CD4-positive, alpha-beta T cell (primary cell): ENCODE results near the gene CNOT2. TPM values are rescaled to one million over a fixed set of nuclear protein-coding genes. Genes with fewer than 3 reads are reported as not detected.

ENCODE experiments used
- ATAC-seq: fragments of 200-7000 bp; cut with Tn5 transposase; one replicate; pipeline ENCODE4 v1.10.0; 2022; ENCODE audit warnings: mild to moderate bottlenecking; ENCODE audit not compliant: poor library complexity
- CTCF ChIA-PET: fragments of 350-600 bp; sonication (Branson Sonifier 250); formaldehyde crosslinking; loops from one replicate; lab custom pipeline; 2021; ENCODE audit warnings: antibody characterized with exemption, inconsistent platforms; lab: Charles Lee
- POLR2A ChIA-PET: fragments of 350-600 bp; sonication (Branson Sonifier 250); formaldehyde crosslinking; loops from one replicate; lab custom pipeline; 2021; ENCODE audit warnings: antibody characterized with exemption, inconsistent platforms; lab: Charles Lee
- DNase-seq, 14 experiments: peaks; one replicate each; pipeline ENCODE4 v3.0.0-alpha.2; 2013 to 2020; ENCODE audit warnings: mixed read lengths in 2 of 14
- H3K27ac ChIP-seq, 2 donors: one replicate each; pipeline versions ENCODE4 v1.5.1 to v1.7.0; 2013; ENCODE audit warnings: low read length in 2 of 2, low read depth in 1 of 2, mild to moderate bottlenecking in 1 of 2
- H3K27me3 ChIP-seq, 2 experiments: 1 replicate in 1 of 2; 2 replicates in 1 of 2; pipeline versions ENCODE4 v1.6.1 to v1.7.0; 2013; ENCODE audit warnings: low read length in 2 of 2, control low read depth in 1 of 2, mild to moderate bottlenecking in 1 of 2, moderate library complexity in 1 of 2; ENCODE audit not compliant: insufficient read depth in 2 of 2, control insufficient read depth in 1 of 2
- H3K36me3 ChIP-seq: one replicate; pipeline ENCODE4 v1.6.1; 2013; ENCODE audit warnings: low read length, control low read depth; ENCODE audit not compliant: insufficient read depth
- H3K4me1 ChIP-seq: one replicate; pipeline ENCODE4 v1.6.1; 2013; ENCODE audit warnings: low read length, control low read depth; ENCODE audit not compliant: insufficient read depth
- H3K4me3 ChIP-seq: one replicate; pipeline ENCODE4 v1.5.1; 2013; ENCODE audit warnings: mild to moderate bottlenecking, low read length, moderate library complexity
- H3K9me3 ChIP-seq, 2 experiments: 1 replicate in 1 of 2; 2 replicates in 1 of 2; pipeline versions ENCODE4 v1.6.1 to v1.7.0; 2013; ENCODE audit warnings: low read length in 2 of 2, mild to moderate bottlenecking in 2 of 2, control low read depth in 1 of 2, moderate library complexity in 1 of 2; ENCODE audit not compliant: control insufficient read depth in 1 of 2, insufficient read depth in 1 of 2
- H3K27ac Mint-ChIP-seq: one replicate; pipeline ENCODE4 v1.8.0; 2020; ENCODE audit warnings: mixed read lengths
- H3K27me3 Mint-ChIP-seq: one replicate; pipeline ENCODE4 v1.8.0; 2021; ENCODE audit warnings: mixed read lengths
- H3K36me3 Mint-ChIP-seq: one replicate; pipeline ENCODE4 v1.8.0; 2021; ENCODE audit warnings: low read depth, mixed read lengths
- H3K4me1 Mint-ChIP-seq: one replicate; pipeline ENCODE4 v1.8.0; 2021; ENCODE audit warnings: low read depth, mixed read lengths
- H3K4me3 Mint-ChIP-seq: one replicate; pipeline ENCODE4 v1.8.0; 2020; ENCODE audit warnings: mild to moderate bottlenecking, mixed read lengths
- H3K9me3 Mint-ChIP-seq: one replicate; pipeline ENCODE4 v1.8.0; 2020; ENCODE audit warnings: mixed read lengths
- intact Hi-C, 2 experiments: fragments of 100-400 bp; cut with DNase I in 1 of 2; cut with micrococcal nuclease in 1 of 2; formaldehyde crosslinking; loops; one replicate each; pipeline versions ENCODE4 v1.15.1 to v1.9.0; 2023 to 2025; cut with DNase I, micrococcal nuclease
- polyA plus RNA-seq, 2 donors: library from polyadenylated mRNA; unstranded; fragments of 120-200 nt; gene quantifications; one replicate each; pipeline ENCODE4 v1.2.1, GENCODE V29; 2013
- total RNA-seq, 174 experiments: library from RNA in 2 of 174; stranded (reverse) in 2 of 174; gene quantifications; one replicate each; pipeline ENCODE4 v1.2.3 and lab custom pipeline; 2021 to 2026
- TF ChIP-seq, protein P1 (sequence below): fragments of 200-600 bp; IDR thresholded peaks from one replicate; pipeline ENCODE4 v1.8.0; 2022; ENCODE audit warnings: antibody characterized with exemption, mild to moderate bottlenecking

Gene CNOT2
- 100 to 1,000 TPM; 107 to 121 TPM for total RNA-seq
- polyA plus RNA-seq (2013, experiment 1 of 2), result 96.8 TPM
- 98.7 TPM for polyA plus RNA-seq (2013, experiment 2 of 2)
- total RNA-seq (lab: John Stamatoyannopoulos, UW), result 81.3 to 207 (median 133) reads per million in 172 experiments

DNA sequence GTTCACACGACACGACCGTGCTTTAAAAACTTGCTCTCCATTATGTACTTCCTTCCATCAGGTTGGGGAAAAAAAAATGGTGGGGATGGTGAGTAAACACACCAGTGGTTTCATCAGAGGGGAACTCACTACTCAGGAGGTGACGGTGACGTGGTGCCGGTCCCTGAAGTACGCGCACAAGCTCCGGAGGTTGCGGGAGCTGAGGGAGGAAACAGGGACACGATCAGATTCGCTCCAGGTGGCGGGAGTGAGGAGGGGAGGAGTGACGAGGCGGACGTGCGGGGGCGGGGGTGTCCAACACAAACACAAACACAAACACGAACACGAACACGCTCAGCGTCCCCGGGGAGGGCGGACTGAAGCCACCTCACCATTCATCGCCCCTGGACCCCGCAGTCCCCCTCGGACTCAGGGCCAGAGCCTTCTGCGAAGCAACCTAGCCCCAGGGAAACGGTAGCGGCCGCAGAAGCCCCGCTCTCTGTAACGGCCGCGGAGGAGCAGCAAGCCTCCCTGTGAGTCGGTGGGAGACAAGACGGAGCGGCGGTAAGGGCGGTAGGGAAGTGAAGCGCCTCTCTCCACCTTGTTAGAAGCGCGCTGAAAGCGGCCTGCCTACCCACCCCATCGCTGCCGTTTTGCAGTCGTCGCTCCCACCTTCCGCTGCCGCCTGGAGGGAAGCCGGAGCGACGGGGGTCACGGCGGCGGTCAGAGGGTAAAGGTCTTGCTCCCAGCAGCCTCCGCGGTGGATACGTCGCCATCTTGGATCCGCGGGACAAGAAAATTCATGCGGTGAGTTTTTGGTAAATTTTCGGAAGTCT is at the start of gene CNOT2:
TSS of gene CNOT2 (plus strand) at position 739 of the 815 bp plus-strand sequence. CDS start 34,794 bp downstream, outside the sequence.
- H3K36me3 ChIP-seq, result peaks cover 28% of the 10 kb centered on the region
- ATAC-seq, result peak; percentile 80
- ChIA-PET POLR2A (interaction anchor here (0.6 to 4.0 kb wide), 16 partner anchors 15 to 1596 kb away, joined by 3 to 32 read pairs (median 5); partner anchors contain the start of genes KCNMB4, TBC1D15, THAP2 and ZFC3H1), CTCF (interaction anchor here (0.6 kb wide), 1 partner anchor 886 kb away, joined by 3 read pairs; no protein-coding TSS in a partner anchor)
- H3K4me3 ChIP-seq, result peak within 1 kb of the TSS; percentile 88
- Mint-ChIP-seq H3K27me3 (no peaks in the 10 kb centered on the region), H3K9me3 (no peaks in the 10 kb centered on the region), H3K36me3 (peaks cover 79% of the 10 kb centered on the region), H3K4me1 (peaks cover 76% of the 10 kb centered on the region), H3K4me3 (peak within 1 kb of the TSS; percentile 99), H3K27ac (peak within 1 kb of the TSS; percentile 97)
- H3K9me3 ChIP-seq, result no peaks in the 10 kb centered on the region
- H3K27me3 ChIP-seq, result no peaks in the 10 kb centered on the region
- peak within 1 kb of the TSS; percentile 96 to 98 for H3K27ac ChIP-seq
- TF ChIP-seq, protein P1, sequence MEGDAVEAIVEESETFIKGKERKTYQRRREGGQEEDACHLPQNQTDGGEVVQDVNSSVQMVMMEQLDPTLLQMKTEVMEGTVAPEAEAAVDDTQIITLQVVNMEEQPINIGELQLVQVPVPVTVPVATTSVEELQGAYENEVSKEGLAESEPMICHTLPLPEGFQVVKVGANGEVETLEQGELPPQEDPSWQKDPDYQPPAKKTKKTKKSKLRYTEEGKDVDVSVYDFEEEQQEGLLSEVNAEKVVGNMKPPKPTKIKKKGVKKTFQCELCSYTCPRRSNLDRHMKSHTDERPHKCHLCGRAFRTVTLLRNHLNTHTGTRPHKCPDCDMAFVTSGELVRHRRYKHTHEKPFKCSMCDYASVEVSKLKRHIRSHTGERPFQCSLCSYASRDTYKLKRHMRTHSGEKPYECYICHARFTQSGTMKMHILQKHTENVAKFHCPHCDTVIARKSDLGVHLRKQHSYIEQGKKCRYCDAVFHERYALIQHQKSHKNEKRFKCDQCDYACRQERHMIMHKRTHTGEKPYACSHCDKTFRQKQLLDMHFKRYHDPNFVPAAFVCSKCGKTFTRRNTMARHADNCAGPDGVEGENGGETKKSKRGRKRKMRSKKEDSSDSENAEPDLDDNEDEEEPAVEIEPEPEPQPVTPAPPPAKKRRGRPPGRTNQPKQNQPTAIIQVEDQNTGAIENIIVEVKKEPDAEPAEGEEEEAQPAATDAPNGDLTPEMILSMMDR, result no peak
- H3K4me1 ChIP-seq, result peaks cover 12% of the 10 kb centered on the region
- DNase-seq, result peak; percentile 82 to 95 (median 88)
- intact Hi-C loops, result loop anchor here in 1 of 2 experiments (2.0 to 10.0 kb wide), 4 partner anchors 122 to 1592 kb away; partner anchors contain the start of genes RAB3IP and TBC1D15

DNA sequence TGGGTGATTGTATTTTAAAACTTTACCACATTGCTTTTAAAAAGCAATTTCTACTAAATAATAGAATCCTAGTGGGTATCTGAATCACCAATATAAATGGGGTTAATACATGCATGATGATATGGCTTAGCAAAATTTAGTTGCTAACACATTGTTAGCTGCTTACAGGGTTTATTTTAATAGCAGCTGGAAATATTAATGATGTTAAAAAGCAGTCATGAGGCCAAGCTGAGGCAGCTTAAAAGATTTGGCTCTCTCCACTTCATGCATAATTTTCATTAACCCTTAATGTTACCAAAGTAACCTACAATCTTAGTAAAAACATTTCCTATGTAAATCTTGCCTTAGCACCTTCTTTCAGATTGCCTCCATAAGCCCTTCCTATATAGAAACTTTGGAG is 49.2 kb upstream of the CNOT2 start:
- Mint-ChIP-seq H3K27ac (no peak overlapping the region), H3K4me3 (no peak overlapping the region), H3K9me3 (no peaks in the 10 kb centered on the region), H3K4me1 (no peaks in the 10 kb centered on the region), H3K36me3 (no peaks in the 10 kb centered on the region), H3K27me3 (no peaks in the 10 kb centered on the region)
- ATAC-seq, result no peak
- Histone ChIP-seq H3K27me3 (no peaks in the 10 kb centered on the region), H3K36me3 (no peaks in the 10 kb centered on the region), H3K4me3 (no peak overlapping the region), H3K9me3 (no peaks in the 10 kb centered on the region), H3K4me1 (no peaks in the 10 kb centered on the region), H3K27ac (no peak overlapping the region)
- ChIA-PET POLR2A (no interaction called here), CTCF (no interaction called here)
- intact Hi-C loops, result no loop called here
- TF ChIP-seq, protein P1, result no peak
- no peak for DNase-seq

DNA sequence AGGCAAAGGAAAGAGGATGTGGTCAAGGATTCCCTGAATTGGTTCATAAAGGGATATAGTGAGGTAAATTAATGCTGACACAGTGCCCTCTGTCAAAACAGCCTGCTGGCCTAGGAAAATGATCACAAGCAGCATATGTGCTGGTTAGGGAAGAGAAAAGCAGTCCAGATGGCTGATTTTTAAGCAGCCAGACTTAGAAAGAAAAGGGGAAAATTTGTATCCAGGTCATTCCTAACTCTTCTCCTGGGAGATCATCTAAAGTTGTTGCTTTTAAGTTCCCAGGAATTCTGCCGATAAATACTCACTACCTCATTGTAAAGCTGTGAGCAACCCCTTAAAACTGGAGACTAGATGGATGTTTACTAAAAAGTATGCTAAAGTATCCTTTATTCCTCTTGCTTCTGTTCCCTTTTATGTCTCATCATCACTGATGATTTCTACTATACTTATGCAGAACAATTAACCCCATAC is 46.4 kb upstream of the CNOT2 start:
- H3K9me3 ChIP-seq, result no peaks in the 10 kb centered on the region
- H3K36me3 ChIP-seq, result no peaks in the 10 kb centered on the region
- H3K4me1 Mint-ChIP-seq, result no peaks in the 10 kb centered on the region
- H3K27ac ChIP-seq, result no peak overlapping the region
- H3K4me1 ChIP-seq, result no peaks in the 10 kb centered on the region
- H3K9me3 Mint-ChIP-seq, result no peaks in the 10 kb centered on the region
- ChIA-PET POLR2A (no interaction called here), CTCF (no interaction called here)
- ATAC-seq, result no peak
- intact Hi-C loops, result no loop called here
- DNase-seq, result no peak
- H3K27me3 Mint-ChIP-seq, result no peaks in the 10 kb centered on the region
- H3K27ac Mint-ChIP-seq, result no peak overlapping the region
- H3K4me3 Mint-ChIP-seq, result no peak overlapping the region
- H3K27me3 ChIP-seq, result no peaks in the 10 kb centered on the region
- H3K4me3 ChIP-seq, result no peak overlapping the region
- H3K36me3 Mint-ChIP-seq, result no peaks in the 10 kb centered on the region
- TF ChIP-seq, protein P1, result no peak
